H7 (cell line): ENCODE data around the gene KIF19. TPM values are rescaled to one million over a fixed set of nuclear protein-coding genes. Genes with fewer than 3 reads are reported as not detected.

Experiments
- DNase-seq: peaks from one replicate; pipeline ENCODE4 v3.0.0; 2012
- H3K27me3 ChIP-seq: 2 replicates; pipeline ENCODE4 v1.6.0; 2011; ENCODE audit warnings: mild to moderate bottlenecking, low read length; ENCODE audit not compliant: control insufficient read depth, insufficient read depth
- H3K36me3 ChIP-seq: replicated peaks from 2 replicates; pipeline ENCODE4 v1.5.1; 2011; ENCODE audit warnings: low read length; ENCODE audit not compliant: control insufficient read depth, insufficient read depth
- H3K4me3 ChIP-seq: 2 replicates; pipeline ENCODE4 v1.5.1; 2011; ENCODE audit warnings: low read depth, mild to moderate bottlenecking, control low read depth, low read length, moderate library complexity; ENCODE audit not compliant: insufficient read depth
- total RNA-seq: library from RNA; depleted of rRNA; stranded (reverse); fragments of >200 nt; shearing (Covaris generic); gene quantifications from 2 replicates; pipeline ENCODE4 v1.2.3, GENCODE V29; 2014

KIF19 gene
- total RNA-seq, 1 experiment from 2014 or later = 0.52 TPM

DNA sequence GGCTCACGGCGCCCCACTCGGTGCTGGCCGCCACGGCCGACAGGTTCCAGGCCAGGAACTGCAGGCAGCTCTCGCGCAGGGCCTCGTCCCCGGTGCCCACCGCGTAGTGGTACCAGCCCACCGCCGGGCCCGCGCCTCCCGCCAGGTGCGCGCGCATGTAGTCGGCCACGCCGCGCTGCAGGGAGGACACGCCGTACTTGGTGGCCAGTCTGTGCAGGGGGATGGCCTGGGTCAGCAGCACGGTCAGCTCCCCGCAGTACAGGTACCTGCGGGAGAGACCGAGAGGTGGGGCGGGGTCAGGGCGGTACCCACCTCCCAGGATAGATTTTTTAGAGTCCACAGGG lies 31.4 kb downstream of the KIF19 start:
- Histone ChIP-seq H3K36me3 (no peaks in the 10 kb centered on the region), H3K27me3 (peaks cover 21% of the 10 kb centered on the region), H3K4me3 (peak overlapping the region; percentile 27; the same call in 1 of the 2 replicates)
- no peak for DNase-seq

DNA sequence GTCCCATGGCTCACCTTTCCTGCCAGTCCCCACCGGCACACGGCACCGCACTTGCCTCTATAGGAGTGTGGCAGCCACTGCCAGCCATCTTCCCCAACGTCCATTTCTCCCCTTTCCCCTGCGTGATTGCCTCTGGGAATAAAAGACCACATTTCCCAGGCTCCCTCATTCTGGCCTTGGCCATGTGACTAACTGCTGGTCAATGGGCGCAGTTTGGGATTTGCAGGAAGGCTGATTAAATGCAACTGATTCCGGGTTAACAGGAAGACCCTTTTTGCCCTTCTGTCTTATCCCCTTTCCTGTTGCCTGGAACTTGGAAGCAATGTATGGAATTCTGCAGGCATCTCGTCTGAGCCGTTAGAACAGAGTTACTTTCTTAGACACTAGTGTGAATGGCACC lies 32.7 kb downstream of the KIF19 start:
- no peak overlapping the region for H3K4me3 ChIP-seq
- peaks cover 9% of the 10 kb centered on the region; the same call in 1 of the 2 replicates for H3K27me3 ChIP-seq
- no peak for DNase-seq
- no peaks in the 10 kb centered on the region for H3K36me3 ChIP-seq

DNA sequence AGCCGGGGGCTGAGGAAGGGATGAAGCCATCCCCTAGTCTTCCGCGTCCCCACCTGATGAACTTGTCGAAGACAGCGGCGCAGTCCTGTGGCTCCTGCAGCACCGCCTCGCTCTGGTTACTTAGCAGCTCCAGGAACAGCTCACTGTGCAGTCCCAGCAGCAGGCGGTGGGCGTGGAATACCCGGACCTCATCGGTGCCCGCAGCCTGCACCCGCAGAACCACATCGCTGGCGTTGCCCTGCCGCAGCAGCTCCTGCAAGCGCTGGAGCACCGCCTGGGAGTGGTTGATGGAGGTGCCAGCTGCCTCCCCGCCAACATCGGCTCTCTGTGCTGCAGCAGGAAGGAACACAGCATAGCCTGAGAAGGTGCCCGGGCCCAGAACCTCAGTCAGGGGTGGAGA lies 33.9 kb downstream of the KIF19 start:
- H3K36me3 ChIP-seq = no peaks in the 10 kb centered on the region
- no peak overlapping the region for H3K4me3 ChIP-seq
- peaks cover 9% of the 10 kb centered on the region; the same call in 1 of the 2 replicates for H3K27me3 ChIP-seq
- DNase-seq = no peak

GRCh38 chr17:74360899-74361229 lies 34.8 kb downstream of the KIF19 start:
- Histone ChIP-seq H3K36me3 (no peaks in the 10 kb centered on the region), H3K27me3 (peaks cover 9% of the 10 kb centered on the region; the same call in 1 of the 2 replicates), H3K4me3 (no peak overlapping the region)
- no peak for DNase-seq

DNA sequence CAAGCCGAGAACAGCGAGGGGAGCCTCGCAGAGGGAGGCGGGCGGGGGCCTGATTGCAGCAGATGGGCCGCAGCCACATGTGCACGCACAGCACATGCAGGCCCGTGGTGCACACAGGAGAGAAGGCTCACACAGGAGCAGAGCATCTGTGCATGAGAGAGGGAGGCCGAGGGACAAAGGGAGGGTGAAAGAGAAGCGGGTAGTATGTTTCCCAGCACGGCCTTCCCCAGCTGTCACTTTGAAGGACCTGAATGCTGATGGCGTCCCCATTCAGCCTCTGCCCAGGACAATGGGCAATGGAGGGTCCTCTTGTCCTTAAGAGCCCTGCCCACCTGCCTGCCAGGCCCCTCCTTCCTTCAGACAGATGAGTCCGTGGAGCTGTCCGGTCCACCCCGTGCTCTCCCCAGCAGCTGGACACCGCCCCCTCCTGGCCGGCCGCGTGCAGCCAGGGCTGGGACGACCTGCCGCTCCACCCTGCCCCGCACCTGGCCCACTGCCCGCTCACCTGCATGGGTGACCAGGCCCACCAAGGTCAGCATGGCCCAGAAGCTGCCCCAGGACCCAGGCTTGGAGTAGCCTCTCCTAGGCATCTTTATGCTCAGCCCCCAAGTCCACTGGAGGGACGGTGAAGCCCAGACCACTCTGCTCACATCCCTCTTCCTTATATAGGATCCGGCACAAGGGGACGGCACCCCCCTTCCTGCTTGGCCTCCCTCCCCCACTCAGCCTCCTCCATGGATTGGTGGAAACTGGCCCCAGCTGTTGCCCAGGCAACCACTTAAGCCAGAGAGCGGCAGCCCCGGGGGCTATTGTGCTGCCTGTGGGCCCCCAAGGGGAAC lies 35.4 kb downstream of the KIF19 start, which contains the start of gene BTBD17:
TSS of gene BTBD17 (minus strand) at position 639 of the 839 bp plus-strand sequence. CDS start at position 590, 49 bp downstream.
- Histone ChIP-seq H3K27me3 (peaks cover 6% of the 10 kb centered on the region; the same call in 1 of the 2 replicates), H3K36me3 (no peaks in the 10 kb centered on the region), H3K4me3 (no peak within 1 kb of the TSS)
- peak; percentile 97 for DNase-seq

DNA sequence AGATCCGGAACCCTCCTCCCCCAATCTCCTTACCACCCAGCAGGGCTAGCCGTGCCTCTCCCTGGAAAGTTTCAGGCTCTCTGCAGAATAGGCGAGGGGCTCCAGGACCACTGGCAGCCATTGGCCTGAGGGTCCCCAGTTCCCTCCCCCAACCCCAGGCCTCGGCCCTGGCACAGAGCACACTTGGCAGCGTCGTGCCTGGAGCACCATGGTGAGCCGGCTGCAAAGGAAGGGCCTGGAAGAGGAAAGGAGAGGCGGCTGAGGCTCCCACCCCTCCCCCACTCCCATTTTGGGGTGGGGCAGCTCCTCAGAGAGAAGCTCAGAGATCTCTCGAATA lies 36.0 kb downstream of the KIF19 start:
- no peak overlapping the region for H3K4me3 ChIP-seq
- H3K36me3 ChIP-seq = no peaks in the 10 kb centered on the region
- DNase-seq = no peak
- H3K27me3 ChIP-seq = peaks cover 4% of the 10 kb centered on the region; the same call in 1 of the 2 replicates

DNA sequence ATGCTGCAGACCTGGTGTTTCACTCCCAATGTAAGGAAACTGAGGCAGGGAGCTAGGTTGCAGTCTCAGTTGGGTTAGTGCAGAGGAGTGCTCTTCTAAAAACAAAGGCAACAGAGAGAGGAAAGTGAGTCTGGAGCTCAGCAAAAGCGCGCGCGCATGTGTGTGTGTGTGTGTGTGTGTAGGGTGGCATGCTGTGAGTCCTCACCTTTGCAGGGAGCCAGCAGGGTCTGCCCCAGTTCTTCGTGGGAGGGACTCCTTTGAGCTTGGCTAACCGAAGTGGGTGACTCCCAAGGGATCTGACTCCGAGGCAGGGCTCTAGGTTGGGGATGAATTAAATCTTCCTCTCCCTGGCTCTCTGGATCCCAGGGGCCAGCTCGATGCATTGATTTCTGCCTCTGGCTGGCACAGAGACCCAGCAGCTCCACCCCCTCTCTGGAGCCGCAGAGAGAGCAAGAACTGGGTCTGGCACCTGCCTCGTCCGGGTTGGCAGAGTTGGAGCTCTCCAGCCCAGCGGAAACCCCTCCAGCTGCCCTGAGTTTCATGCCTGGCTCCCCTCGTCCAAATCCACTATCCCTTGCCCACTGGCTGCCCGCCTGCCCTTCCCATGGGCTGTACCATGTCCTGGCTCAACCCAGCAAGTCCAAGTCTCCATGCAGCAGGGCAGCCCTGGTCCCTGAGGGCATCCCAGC lies 36.9 kb downstream of the KIF19 start:
- no peak for DNase-seq
- no peak overlapping the region for H3K4me3 ChIP-seq
- H3K27me3 ChIP-seq = no peaks in the 10 kb centered on the region
- H3K36me3 ChIP-seq = no peaks in the 10 kb centered on the region

- H3K36me3 ChIP-seq = no peaks in the 10 kb centered on the region
- H3K27me3 ChIP-seq = no peaks in the 10 kb centered on the region
- DNase-seq = no peak
Measured at GRCh38 chr17:74367206-74367605, 41.2 kb downstream of the KIF19 start, which contains the start of gene GPR142. Gene GPR142, plus strand, starts transcription at chr17:74367506. Its CDS starts 2,035 bp downstream, at chr17:74369541.

DNA sequence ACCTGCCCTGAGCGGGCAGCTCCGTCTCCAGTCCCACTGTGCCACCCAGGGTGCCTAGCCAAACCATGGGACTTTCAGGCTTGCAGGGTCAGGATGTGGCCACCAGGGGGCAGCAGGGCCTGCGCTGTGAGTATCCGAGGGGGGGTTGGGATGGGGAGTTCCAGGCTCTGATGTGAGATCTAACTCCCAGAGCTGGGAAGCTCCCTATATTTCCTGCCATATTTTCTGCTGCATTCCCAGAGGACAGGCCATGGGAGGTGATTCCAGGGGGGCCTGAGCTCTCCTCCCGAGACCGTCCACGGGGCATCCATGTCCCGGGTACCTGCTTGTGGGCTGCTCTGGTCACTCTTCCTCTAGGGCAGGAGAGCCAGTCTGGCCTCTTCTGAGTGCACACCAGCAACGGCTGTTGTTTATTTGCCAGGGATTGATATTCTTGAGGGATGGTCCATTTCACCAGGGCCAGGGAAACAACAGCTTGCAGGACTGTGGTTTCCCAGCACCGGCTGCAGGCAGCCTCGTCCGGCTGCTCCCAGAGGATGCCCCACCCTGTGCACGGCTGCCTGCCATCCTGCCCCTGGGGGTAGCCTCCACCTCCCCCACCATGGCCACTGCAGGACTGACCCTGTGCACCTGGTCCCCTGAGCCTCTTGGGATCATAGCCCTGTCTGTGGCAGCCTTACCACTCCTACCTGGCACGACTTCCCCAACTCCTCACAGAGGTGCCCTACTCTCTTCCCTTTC lies 42.5 kb downstream of the KIF19 start:
- peak; percentile 95 for DNase-seq
- Histone ChIP-seq H3K4me3 (no peak overlapping the region), H3K36me3 (no peaks in the 10 kb centered on the region), H3K27me3 (no peaks in the 10 kb centered on the region)

More at GRCh38 chr17:74367206-74367605, 41.2 kb downstream of the KIF19 start, which contains the start of gene GPR142:
- no peak within 1 kb of the TSS for H3K4me3 ChIP-seq

- peak; percentile 87 for DNase-seq
- Histone ChIP-seq H3K27me3 (no peaks in the 10 kb centered on the region), H3K4me3 (no peak overlapping the region), H3K36me3 (no peaks in the 10 kb centered on the region)
Measured at GRCh38 chr17:74369221-74369620, 43.2 kb downstream of the KIF19 start.

DNA sequence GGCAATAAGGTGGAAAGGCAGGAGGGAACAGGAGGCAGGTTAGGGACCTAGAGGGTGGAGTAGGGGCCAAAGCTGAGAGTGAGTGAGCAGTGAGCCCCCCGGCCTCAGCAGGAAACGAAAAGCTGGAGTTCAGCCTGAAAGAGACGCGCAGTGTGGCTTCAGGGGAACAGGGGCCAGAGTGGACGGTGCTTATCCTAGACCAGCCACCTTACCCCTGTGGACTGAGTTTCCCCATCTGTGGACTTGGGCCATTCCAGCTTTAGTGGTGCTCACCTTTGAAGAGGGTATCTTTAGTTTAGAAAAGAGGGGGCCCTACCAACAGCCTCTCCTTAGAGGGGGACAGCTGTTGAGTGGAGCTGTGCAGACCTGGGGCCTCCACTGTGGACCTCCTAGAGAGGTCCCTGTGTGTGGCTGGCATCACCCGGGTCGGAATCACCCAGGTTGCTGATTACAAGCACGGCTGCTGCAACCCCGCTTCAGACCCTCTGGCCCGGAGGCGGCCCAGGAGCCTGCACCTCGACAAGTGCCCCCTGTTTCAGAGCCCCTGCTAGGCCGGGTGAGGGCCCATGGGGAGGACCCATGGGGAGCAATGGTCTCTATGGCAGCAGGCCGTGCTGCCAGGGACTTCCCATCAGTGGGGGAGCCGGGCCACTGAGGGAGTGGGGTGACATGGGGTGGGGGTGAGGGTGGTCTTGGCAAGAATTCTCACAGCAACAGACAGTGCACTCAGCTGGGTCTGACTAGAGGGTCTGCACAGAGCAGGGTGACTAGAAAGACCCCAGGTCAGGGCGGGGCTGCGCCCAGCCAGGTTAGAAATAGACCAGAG lies 43.9 kb downstream of the KIF19 start:
- Histone ChIP-seq H3K27me3 (no peaks in the 10 kb centered on the region), H3K36me3 (no peaks in the 10 kb centered on the region), H3K4me3 (no peak overlapping the region)
- DNase-seq = no peak

DNA sequence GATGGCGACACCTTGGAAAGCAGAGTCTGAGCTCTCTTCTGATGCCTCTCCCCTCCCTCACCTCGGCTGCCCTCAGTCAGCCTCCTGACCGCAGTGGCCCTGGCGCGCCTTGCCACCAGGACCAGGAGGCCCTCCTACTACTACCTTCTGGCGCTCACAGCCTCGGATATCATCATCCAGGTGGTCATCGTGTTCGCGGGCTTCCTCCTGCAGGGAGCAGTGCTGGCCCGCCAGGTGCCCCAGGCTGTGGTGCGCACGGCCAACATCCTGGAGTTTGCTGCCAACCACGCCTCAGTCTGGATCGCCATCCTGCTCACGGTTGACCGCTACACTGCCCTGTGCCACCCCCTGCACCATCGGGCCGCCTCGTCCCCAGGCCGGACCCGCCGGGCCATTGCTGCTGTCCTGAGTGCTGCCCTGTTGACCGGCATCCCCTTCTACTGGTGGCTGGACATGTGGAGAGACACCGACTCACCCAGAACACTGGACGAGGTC lies 45.7 kb downstream of the KIF19 start:
- DNase-seq = no peak
- Histone ChIP-seq H3K4me3 (no peak overlapping the region), H3K36me3 (no peaks in the 10 kb centered on the region), H3K27me3 (no peaks in the 10 kb centered on the region)

- no peak for DNase-seq
- no peaks in the 10 kb centered on the region for H3K36me3 ChIP-seq
- H3K4me3 ChIP-seq = no peak overlapping the region
- no peaks in the 10 kb centered on the region for H3K27me3 ChIP-seq
Measured at GRCh38 chr17:74372426-74372825, 46.4 kb downstream of the KIF19 start.
